D721Med (cell line): ENCODE results near the gene PTBP1.

Experiments
- DNase-seq: peaks from one replicate; pipeline ENCODE4 v3.0.0; 2011; ENCODE audit warnings: low spot score; ENCODE audit not compliant: insufficient read length
- FAIRE-seq: peaks from 2 replicates; lab custom pipeline; 2011; peaks lifted over from hg19 to GRCh38; lab: Jason Lieb, UNC
- CTCF ChIP-seq: IDR thresholded peaks from 2 replicates; pipeline ENCODE4 v1.5.1; 2012; ENCODE audit warnings: mild to moderate bottlenecking, control low read depth; ENCODE audit not compliant: insufficient read depth; ENCODE audit errors: missing control alignments

PTBP1 gene

DNA sequence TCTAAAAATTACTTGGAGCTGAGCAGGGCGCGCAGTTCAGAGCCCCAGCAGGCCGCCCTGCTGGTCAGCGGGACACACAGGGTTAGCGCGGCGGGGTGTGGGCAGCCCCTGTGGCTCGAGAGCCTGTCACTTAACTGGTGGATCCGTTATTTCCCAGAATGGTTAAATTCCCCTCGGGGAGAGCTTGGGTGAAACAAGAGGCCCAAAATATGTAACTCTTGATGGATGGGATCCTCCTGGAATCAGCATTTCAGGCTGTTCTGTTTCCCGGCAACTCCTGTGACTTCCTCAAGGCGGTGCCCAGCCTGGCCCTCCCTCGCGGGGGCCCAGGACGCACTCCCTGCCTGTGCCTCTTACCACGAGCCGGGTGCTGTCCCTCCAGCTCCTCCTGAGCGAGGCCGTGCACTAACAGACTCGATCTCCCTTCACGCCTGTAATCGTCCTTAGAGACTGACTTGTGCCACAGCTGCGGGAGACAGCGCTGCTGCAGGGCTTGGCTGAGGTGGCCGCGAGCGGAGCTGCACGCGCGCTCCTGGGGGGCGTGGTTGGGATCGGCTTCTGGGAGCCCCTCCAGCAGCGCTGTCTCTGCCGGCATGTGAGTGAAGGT lies 9.7 kb downstream of the PTBP1 start:
- TF ChIP-seq CTCF = no peak
- DNase-seq = no peak

GRCh38 chr19:807627-808422 lies 10.6 kb downstream of the PTBP1 start:
- no peak for TF ChIP-seq CTCF
- DNase-seq (no peak), FAIRE-seq (no peak)

More for the DNA sequence above, 9.7 kb downstream of the PTBP1 start:
- FAIRE-seq = no peak

DNA sequence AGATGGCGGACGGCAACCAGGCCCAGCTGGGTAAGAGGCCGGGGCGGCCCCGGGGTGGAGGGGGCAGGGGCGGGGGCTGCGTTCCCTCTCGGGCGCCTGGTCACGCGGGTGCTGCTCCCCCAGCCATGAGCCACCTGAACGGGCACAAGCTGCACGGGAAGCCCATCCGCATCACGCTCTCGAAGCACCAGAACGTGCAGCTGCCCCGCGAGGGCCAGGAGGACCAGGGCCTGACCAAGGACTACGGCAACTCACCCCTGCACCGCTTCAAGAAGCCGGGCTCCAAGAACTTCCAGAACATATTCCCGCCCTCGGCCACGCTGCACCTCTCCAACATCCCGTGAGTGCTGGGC lies 11.1 kb downstream of the PTBP1 start:
- FAIRE-seq = no peak
- no peak for TF ChIP-seq CTCF
- DNase-seq = no peak

DNA sequence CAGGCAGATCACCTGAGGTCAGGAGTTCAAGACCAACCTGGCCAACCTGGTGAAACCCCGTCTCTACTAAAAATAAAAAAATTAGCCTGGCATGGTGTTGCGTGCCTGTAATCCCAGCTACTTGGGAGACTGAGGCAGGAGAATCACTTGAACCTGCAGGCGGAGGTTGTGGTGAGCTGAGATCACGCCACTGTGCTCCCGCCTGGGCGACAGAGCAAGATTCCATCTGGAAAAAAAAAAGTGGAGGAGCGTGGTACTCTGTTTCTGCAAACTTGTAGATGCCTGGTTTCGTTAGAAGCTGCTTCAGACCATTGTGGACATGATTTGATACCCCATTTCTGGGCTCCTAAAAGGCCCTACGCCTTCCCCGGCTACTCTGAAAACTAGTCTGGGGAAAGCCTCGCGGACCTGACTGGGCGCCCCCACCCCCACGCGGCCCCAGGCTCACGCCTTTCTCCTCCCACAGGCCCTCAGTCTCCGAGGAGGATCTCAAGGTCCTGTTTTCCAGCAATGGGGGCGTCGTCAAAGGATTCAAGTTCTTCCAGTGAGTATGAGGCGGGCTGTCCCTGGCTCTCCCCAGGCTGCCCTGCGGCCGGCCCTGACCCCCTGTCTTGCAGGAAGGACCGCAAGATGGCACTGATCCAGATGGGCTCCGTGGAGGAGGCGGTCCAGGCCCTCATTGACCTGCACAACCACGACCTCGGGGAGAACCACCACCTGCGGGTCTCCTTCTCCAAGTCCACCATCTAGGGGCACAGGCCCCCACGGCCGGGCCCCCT lies 13.0 kb downstream of the PTBP1 start:
- no peak for TF ChIP-seq CTCF
- DNase-seq = no peak
- no peak for FAIRE-seq

GRCh38 chr19:810883-811489 lies 13.7 kb downstream of the PTBP1 start:
- DNase-seq (no peak), FAIRE-seq (no peak)
- no peak for TF ChIP-seq CTCF

DNA sequence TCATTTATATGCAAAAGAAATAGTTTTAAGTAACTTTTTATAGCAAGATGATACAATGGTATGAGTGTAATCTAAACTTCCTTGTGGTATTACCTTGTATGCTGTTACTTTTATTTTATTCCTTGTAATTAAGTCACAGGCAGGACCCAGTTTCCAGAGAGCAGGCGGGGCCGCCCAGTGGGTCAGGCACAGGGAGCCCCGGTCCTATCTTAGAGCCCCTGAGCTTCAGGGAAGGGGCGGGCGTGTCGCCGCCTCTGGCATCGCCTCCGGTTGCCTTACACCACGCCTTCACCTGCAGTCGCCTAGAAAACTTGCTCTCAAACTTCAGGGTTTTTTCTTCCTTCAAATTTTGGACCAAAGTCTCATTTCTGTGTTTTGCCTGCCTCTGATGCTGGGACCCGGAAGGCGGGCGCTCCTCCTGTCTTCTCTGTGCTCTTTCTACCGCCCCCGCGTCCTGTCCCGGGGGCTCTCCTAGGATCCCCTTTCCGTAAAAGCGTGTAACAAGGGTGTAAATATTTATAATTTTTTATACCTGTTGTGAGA lies 14.3 kb downstream of the PTBP1 start:
- no peak for FAIRE-seq
- TF ChIP-seq CTCF = no peak

More for the DNA sequence above, 14.3 kb downstream of the PTBP1 start:
- no peak for DNase-seq
